ENCODE measurements around the gene LAMA4. TPM values are rescaled to one million over a fixed set of nuclear protein-coding genes. Genes with fewer than 3 reads are reported as not detected.

The LAMA4 gene
- total RNA-seq, 1 donor from 2014 or later, result 56.5 TPM

DNA sequence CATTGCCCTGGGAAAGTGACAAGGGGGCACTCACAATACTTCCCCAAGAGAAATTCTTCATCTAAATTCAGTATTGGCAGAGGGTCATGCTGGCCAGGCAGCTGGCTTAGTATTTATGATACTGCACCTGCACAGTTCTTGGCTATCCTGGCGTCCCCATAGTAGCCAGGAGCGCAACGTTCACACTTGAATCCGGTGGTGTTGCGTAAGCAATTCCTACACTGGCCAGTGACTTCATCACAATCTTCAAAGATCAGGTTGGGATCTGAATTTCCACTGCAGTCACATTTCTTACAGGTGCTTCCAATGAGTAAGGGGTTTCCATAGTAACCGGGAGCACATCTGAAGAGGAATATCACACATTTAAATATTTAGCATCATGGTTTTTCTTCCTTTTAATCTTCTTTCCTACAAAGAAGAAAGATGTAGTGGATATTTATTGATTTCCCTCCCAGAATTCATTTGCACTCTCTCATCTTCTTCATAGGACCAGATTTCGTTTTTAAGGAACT, 62.8 kb downstream of the LAMA4 start:
- Histone ChIP-seq H3K4me1 (no peaks in the 10 kb centered on the region), H3K27me3 (no peaks in the 10 kb centered on the region), H3K9me3 (no peaks in the 10 kb centered on the region), H3K36me3 (peaks cover 0 to 3% of the 10 kb centered on the region in 2 donors), H3K27ac (no peak overlapping the region), H3K4me3 (no peak overlapping the region)
- intact Hi-C loops (cut with DNase I), result no loop called here
- DNase-seq (ENCODE audit: extremely low spot score in 2 of 2), result no peak
- TF ChIP-seq, protein P1, sequence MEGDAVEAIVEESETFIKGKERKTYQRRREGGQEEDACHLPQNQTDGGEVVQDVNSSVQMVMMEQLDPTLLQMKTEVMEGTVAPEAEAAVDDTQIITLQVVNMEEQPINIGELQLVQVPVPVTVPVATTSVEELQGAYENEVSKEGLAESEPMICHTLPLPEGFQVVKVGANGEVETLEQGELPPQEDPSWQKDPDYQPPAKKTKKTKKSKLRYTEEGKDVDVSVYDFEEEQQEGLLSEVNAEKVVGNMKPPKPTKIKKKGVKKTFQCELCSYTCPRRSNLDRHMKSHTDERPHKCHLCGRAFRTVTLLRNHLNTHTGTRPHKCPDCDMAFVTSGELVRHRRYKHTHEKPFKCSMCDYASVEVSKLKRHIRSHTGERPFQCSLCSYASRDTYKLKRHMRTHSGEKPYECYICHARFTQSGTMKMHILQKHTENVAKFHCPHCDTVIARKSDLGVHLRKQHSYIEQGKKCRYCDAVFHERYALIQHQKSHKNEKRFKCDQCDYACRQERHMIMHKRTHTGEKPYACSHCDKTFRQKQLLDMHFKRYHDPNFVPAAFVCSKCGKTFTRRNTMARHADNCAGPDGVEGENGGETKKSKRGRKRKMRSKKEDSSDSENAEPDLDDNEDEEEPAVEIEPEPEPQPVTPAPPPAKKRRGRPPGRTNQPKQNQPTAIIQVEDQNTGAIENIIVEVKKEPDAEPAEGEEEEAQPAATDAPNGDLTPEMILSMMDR (IDR thresholded peaks at IDR 0.05), result no peak
- no peak for TF ChIP-seq POLR2AphosphoS5 (IDR thresholded peaks at IDR 0.05; ENCODE audit: insufficient read depth in 1 of 2, low read depth in 1 of 2)
- TF ChIP-seq POLR2A (IDR thresholded peaks at IDR 0.05), result no peak

DNA sequence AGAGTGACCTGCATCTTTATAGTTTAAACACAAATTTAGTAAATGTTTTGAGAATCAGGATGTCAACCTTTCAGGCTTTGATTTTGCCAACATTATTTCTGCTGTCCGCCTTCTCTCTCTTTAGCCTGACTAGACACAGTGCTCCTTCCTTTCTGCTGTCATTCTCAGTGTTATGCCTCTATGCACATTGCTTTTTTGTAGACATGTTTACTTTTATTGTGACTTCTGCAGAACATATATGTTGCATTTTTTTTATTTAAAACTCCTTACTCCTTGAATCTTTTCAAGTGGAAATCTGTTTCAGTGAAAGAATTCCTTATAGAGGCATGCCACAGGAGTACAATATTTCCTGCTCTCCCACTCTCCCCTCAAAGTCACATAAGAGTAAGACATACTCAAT, 64.2 kb downstream of the LAMA4 start:
- intact Hi-C loops (cut with DNase I), result no loop called here
- Histone ChIP-seq H3K27ac (no peak overlapping the region), H3K36me3 (peaks cover 0 to 3% of the 10 kb centered on the region in 2 donors), H3K4me3 (no peak overlapping the region), H3K27me3 (no peaks in the 10 kb centered on the region), H3K4me1 (no peaks in the 10 kb centered on the region), H3K9me3 (no peaks in the 10 kb centered on the region)
- TF ChIP-seq POLR2AphosphoS5 (IDR thresholded peaks at IDR 0.05; ENCODE audit: insufficient read depth in 1 of 2, low read depth in 1 of 2), result no peak
- TF ChIP-seq, protein P1 (IDR thresholded peaks at IDR 0.05), result no peak
- TF ChIP-seq POLR2A (IDR thresholded peaks at IDR 0.05), result no peak
- no peak for DNase-seq (ENCODE audit: extremely low spot score in 2 of 2)

DNA sequence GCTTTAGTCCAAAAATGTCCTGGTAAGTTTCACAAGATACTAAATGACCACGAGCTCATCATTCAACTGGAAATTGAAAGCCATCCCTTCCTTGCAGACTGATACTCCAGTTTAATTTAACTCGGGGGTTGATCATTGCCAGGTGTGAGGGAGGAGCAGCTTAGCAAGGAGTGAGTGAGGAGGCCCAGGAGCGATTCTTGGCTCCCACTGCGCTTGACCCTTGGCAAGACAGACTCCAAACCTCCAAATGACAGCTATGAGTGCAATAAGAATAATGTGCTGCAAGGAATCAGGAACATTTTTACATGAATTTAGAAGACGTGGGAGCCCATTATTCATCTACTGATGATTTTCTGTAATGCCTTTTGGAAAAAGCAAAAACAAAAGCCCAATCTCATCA, 64.9 kb downstream of the LAMA4 start:
- H3K9me3 ChIP-seq, result no peaks in the 10 kb centered on the region
- no peak overlapping the region for H3K4me3 ChIP-seq
- no peak overlapping the region for H3K27ac ChIP-seq
- intact Hi-C loops (cut with DNase I), result no loop called here
- H3K27me3 ChIP-seq, result no peaks in the 10 kb centered on the region
- TF ChIP-seq POLR2A (IDR thresholded peaks at IDR 0.05), result no peak
- no peak for TF ChIP-seq POLR2AphosphoS5 (IDR thresholded peaks at IDR 0.05; ENCODE audit: insufficient read depth in 1 of 2, low read depth in 1 of 2)
- TF ChIP-seq, protein P1 (IDR thresholded peaks at IDR 0.05), result no peak
- DNase-seq (ENCODE audit: extremely low spot score in 2 of 2), result no peak
- H3K4me1 ChIP-seq, result no peaks in the 10 kb centered on the region
- peaks cover 0 to 3% of the 10 kb centered on the region in 2 donors for H3K36me3 ChIP-seq

DNA sequence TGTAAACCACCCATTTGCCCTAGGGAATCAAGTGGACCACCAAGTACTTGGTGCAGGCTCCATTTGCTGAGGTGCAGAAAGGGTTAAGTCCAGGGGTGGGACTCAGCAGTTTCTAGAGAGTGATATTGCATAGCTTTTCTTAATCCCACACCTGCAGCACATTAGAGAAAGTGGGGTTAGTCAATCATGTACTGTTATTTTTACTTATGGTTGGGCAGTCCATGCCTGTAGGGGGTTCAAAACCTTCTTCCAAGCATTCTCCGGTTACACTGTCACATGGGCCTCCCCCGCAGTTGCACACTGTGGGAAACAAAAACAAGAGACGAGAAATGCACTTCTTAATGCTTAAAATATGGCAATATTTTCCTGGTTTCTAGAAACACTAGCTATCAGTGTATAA, 65.5 kb downstream of the LAMA4 start:
- DNase-seq (ENCODE audit: extremely low spot score in 2 of 2), result no peak
- no peaks in the 10 kb centered on the region for H3K4me1 ChIP-seq
- TF ChIP-seq, protein P1 (IDR thresholded peaks at IDR 0.05), result no peak
- TF ChIP-seq POLR2A (IDR thresholded peaks at IDR 0.05) (no peak), POLR2AphosphoS5 (IDR thresholded peaks at IDR 0.05; ENCODE audit: insufficient read depth in 1 of 2, low read depth in 1 of 2) (no peak)
- H3K9me3 ChIP-seq, result no peaks in the 10 kb centered on the region
- peaks cover 0 to 3% of the 10 kb centered on the region in 2 donors for H3K36me3 ChIP-seq
- intact Hi-C loops (cut with DNase I), result no loop called here
- no peak overlapping the region for H3K27ac ChIP-seq
- H3K27me3 ChIP-seq, result no peaks in the 10 kb centered on the region
- no peak overlapping the region for H3K4me3 ChIP-seq

DNA sequence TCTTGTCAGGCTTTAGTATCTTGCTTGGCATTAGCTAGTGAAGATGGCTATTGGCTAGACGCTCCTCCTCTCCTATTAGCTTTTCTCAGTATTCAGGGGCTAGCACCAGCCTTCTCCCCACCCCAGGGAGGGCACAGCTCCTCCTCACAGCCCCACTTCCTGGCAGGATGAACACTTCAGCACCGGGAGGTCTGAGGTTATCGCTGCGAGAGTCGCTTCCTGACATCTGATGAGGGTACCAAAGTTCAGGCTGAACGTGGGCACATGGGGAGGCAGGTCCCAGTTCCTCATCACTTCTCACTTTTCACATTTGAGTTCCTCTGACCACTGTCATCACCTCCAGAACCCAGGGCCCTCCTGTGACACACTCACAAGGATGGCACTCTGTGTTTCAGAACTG, 66.6 kb downstream of the LAMA4 start:
- no peaks in the 10 kb centered on the region for H3K27me3 ChIP-seq
- H3K4me3 ChIP-seq, result no peak overlapping the region
- no peaks in the 10 kb centered on the region for H3K4me1 ChIP-seq
- peaks cover 0 to 3% of the 10 kb centered on the region in 2 donors for H3K36me3 ChIP-seq
- no peaks in the 10 kb centered on the region for H3K9me3 ChIP-seq
- intact Hi-C loops (cut with DNase I), result no loop called here
- TF ChIP-seq, protein P1 (IDR thresholded peaks at IDR 0.05), result no peak
- no peak for TF ChIP-seq POLR2AphosphoS5 (IDR thresholded peaks at IDR 0.05; ENCODE audit: insufficient read depth in 1 of 2, low read depth in 1 of 2)
- TF ChIP-seq POLR2A (IDR thresholded peaks at IDR 0.05), result no peak
- DNase-seq (ENCODE audit: extremely low spot score in 2 of 2), result no peak
- no peak overlapping the region for H3K27ac ChIP-seq

Measured in vagina (tissue), 2 donors.